GM18907 (cell line): ENCODE measurements around the gene NEMP2.

Experiments
- ATAC-seq: cut with Tn5 transposase; IDR thresholded peaks from one replicate; pipeline ENCODE4 v1.9.1; 2021; ENCODE audit warnings: mild to moderate bottlenecking, moderate library complexity; ENCODE audit not compliant: unreplicated experiment

NEMP2 gene

GRCh38 chr2:190459881-190460280 lies 74.6 kb downstream of the NEMP2 start:
- ATAC-seq = no peak

DNA sequence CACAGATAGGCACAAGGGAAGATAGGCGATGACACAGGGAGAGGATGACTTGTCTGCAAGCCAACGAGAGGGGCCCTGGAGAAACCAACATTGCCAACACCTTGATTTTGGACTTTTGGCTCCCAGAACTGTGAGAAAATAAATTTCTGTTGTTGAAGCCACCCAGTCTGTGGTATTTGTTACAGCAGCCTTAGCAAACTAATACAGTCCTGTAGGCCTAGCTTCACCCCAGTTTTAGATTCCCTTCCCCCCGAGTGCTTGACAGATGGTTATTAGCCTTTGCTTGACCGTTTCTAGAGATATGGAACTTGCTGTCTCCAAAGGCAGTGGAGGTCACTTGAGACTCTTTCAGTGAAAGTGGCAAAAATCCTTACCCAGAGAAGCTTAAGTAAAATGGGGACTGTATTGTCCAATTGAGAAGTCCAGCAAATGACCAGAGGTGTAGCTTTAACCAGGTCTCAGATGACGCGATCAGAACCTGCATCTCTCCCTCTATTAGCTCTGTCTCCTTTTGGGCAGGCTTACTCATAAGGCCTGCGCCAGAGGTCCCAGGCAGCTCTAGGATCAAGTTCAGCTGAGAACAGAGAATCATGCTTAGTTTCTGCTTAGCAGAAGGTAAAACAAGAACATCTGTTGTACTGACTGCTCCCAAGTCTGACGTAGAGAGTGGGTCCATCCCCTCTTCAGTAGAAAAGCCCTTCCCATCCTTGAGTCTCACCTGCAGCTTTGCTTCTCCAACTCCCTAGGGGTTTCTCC lies 76.0 kb downstream of the NEMP2 start:
- ATAC-seq = no peak

- ATAC-seq = no peak
Observed at GRCh38 chr2:190457256-190457655, 77.3 kb downstream of the NEMP2 start.

DNA sequence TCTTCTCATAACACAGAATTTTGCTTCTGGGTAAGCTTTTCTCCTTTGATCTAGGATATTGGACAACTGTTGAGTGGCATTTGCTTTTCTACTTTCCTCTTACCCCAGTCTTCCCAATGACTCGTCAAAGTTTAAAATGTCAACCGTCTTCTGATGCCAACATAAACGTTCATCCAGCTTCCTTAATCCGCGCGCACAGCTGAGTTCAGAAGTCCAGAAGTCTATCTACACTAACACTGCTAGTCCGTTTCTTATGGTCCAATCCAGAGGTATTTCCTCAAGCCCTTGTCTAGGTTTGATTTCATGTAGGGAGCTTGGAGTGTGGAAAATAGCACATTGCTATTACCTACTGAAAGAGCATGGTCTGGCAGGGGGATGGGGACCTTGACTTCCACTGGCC lies 77.7 kb downstream of the NEMP2 start:
- no peak for ATAC-seq

GRCh38 chr2:190455358-190456095 lies 79.0 kb downstream of the NEMP2 start:
- no peak for ATAC-seq

DNA sequence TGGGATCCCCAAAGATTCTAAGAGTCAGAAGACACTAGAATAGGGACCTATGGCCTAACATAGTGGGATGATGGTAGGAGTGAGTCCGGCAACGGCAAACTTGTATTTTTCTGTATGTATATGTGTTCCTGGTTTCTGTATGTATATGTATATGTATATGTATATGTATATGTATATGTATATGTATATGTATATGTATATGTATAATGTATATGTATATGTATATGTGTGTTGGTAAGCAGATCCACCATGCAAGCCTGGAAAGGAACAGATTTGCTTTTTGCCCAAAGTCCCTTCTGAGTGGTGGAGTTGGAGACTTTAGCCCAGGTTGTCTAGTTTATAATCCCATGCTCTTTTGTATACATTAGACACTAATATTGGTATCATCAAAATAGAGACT lies 79.7 kb downstream of the NEMP2 start:
- no peak for ATAC-seq
